ENCODE results near the gene ARL6IP6.

DNA sequence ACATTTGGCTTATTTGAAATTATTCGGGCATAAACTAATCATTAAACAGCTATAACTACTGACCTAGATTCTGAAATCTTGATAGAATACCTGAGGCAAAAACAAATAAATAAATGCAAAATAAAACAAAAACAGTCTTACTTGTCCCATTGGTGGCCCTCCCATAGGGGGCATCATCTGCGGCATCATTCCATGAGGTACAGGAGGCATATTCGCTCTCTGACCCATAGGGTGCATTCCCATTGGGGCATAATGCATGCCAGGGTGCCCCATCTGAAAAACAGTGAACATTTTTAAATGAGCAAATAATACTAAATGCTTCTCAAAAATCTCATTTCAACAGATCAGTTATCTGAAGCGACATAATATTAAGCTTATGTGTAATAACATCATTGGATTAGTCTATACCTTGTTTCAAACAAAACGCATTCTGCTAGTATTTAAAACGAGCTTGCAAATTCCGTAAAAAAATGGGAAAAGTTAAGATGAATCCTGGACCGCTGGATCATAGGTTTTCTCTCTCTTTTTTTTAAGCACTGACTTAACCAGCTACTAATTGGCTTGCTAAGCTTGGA lies 2.5 kb upstream of the ARL6IP6 start:
- TF ChIP-seq CTCF (conservative IDR thresholded peaks at IDR 0.05 in 1 of 2, IDR thresholded peaks at IDR 0.05 in 1 of 2; ENCODE audit: low read depth in 1 of 2, low read length in 2 of 2) (peak; percentile 42 to 63), EZH2 (IDR thresholded peaks at IDR 0.05; ENCODE audit: low read length, missing control alignments) (no peak)
